Neutrophil (primary cell): Measurements from ENCODE around the gene STK17B.
"Not testable (repeated sequence)": the region's sequence is repeated elsewhere in the genome, so short reads cannot be mapped to it uniquely, and the experiment has no call there.

Experiments
- H3K27ac ChIP-seq: fragments of 200-600 bp; sonication (generic); 2 replicates; pipeline ENCODE4 v1.5.1; 2016; ENCODE audit warnings: mild to moderate bottlenecking, moderate library complexity
- H3K27me3 ChIP-seq: fragments of 200-600 bp; sonication (generic); 2 replicates; pipeline ENCODE4 v1.6.0; 2016; ENCODE audit warnings: mild to moderate bottlenecking
- H3K36me3 ChIP-seq: fragments of 200-600 bp; sonication (generic); 2 replicates; pipeline ENCODE4 v1.5.1; 2017
- H3K4me1 ChIP-seq, 2 experiments: fragments of 200-600 bp in 1 of 2; sonication (generic) in 1 of 2; 1 replicate in 1 of 2; 2 replicates in 1 of 2; pipeline versions ENCODE4 v1.5.1 to v1.6.1; 2013 to 2016; ENCODE audit warnings: low read depth in 1 of 2, low read length in 1 of 2, mild to moderate bottlenecking in 1 of 2, moderate library complexity in 1 of 2; ENCODE audit not compliant: control insufficient read depth in 1 of 2, insufficient read depth in 1 of 2
- H3K4me3 ChIP-seq, 2 experiments: fragments of 200-600 bp in 1 of 2; sonication (generic) in 1 of 2; 1 replicate in 1 of 2; 2 replicates in 1 of 2; pipeline ENCODE4 v1.5.1; 2013 to 2016; ENCODE audit warnings: low read depth in 1 of 2, low read length in 1 of 2, mild to moderate bottlenecking in 1 of 2, moderate library complexity in 1 of 2
- H3K9me3 ChIP-seq: fragments of 200-600 bp; sonication (generic); 2 replicates; pipeline ENCODE4 v1.5.1; 2016
- CTCF ChIP-seq: fragments of 200-600 bp; sonication (generic); IDR thresholded peaks from 2 replicates; pipeline ENCODE4 v1.5.1; 2016; ENCODE audit warnings: antibody characterized with exemption

The STK17B gene

GRCh38 chr2:196195302-196195701 lies 23.9 kb upstream of the STK17B start:
- Histone ChIP-seq H3K4me3 (no peak overlapping the region), H3K36me3 (no peaks in the 10 kb centered on the region), H3K27me3 (no peaks in the 10 kb centered on the region), H3K4me1 (peaks cover 4 to 6% of the 10 kb centered on the region in 2 experiments), H3K9me3 (no peaks in the 10 kb centered on the region), H3K27ac (no peak overlapping the region)
- no peak for TF ChIP-seq CTCF

GRCh38 chr2:196191541-196191940 lies 20.2 kb upstream of the STK17B start:
- Histone ChIP-seq H3K36me3 (no peaks in the 10 kb centered on the region), H3K4me1 (peaks cover 4 to 6% of the 10 kb centered on the region in 2 experiments), H3K27me3 (no peaks in the 10 kb centered on the region), H3K9me3 (no peaks in the 10 kb centered on the region), H3K27ac (no peak overlapping the region), H3K4me3 (no peak overlapping the region)
- no peak for TF ChIP-seq CTCF

GRCh38 chr2:196187898-196188458 lies 16.6 kb upstream of the STK17B start:
- Histone ChIP-seq H3K4me3 (no peak overlapping the region), H3K36me3 (no peaks in the 10 kb centered on the region), H3K9me3 (no peaks in the 10 kb centered on the region), H3K27ac (no peak overlapping the region), H3K27me3 (no peaks in the 10 kb centered on the region), H3K4me1 (no peaks in the 10 kb centered on the region)
- TF ChIP-seq CTCF, result no peak

GRCh38 chr2:196187175-196187700 lies 15.9 kb upstream of the STK17B start:
- not testable (repeated sequence) for H3K27ac ChIP-seq, H3K4me1 ChIP-seq, H3K27me3 ChIP-seq, H3K9me3 ChIP-seq, H3K4me3 ChIP-seq, H3K36me3 ChIP-seq

- H3K4me3 ChIP-seq, result no peak overlapping the region
- H3K27me3 ChIP-seq, result no peaks in the 10 kb centered on the region
- H3K27ac ChIP-seq, result no peak overlapping the region
- H3K9me3 ChIP-seq, result no peaks in the 10 kb centered on the region
- H3K4me1 ChIP-seq, result peaks cover 6 to 8% of the 10 kb centered on the region in 2 experiments
- no peak for TF ChIP-seq CTCF
- H3K36me3 ChIP-seq, result no peaks in the 10 kb centered on the region
Measured at GRCh38 chr2:196186266-196186980, 15.0 kb upstream of the STK17B start.

- Histone ChIP-seq H3K4me1 (peaks cover 6 to 8% of the 10 kb centered on the region in 2 experiments), H3K4me3 (no peak overlapping the region), H3K9me3 (no peaks in the 10 kb centered on the region), H3K27me3 (no peaks in the 10 kb centered on the region), H3K36me3 (no peaks in the 10 kb centered on the region), H3K27ac (no peak overlapping the region)
- TF ChIP-seq CTCF, result no peak
Measured at GRCh38 chr2:196184921-196185320, 13.5 kb upstream of the STK17B start.
